Measurements from ENCODE around the gene MUC20.
"Not testable (repeated sequence)": the region's sequence is repeated elsewhere in the genome, so short reads cannot be mapped to it uniquely, and the experiment has no call there.

The MUC20 gene

DNA sequence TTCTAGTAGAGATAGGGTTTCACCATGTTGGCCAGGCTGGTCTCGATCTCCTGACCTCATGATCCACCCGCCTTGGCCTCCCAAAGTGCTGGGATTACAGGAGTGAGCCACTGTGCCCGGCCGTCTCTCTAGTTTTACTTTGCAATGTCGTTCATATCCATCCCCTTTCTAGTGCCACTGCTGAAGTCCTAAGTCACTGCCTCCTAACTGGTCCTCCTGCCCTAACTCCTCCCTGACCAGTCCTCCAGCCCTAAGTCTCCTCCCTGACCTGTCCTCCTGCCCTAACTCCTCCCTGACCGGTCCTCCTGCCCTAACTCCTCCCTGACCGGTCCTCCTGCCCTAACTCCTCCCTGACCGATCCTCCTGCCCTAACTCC, 8.3 kb upstream of the MUC20 start:
- H3K27me3 Mint-ChIP-seq (ENCODE audit: low read depth); H3K27ac Mint-ChIP-seq; DNase-seq (ENCODE audit: low spot score); H3K9me3 Mint-ChIP-seq; H3K4me3 Mint-ChIP-seq; H3K4me1 Mint-ChIP-seq (ENCODE audit: low read depth): not testable (repeated sequence)
- peaks cover 36% of the 10 kb centered on the region for H3K36me3 Mint-ChIP-seq (ENCODE audit: low read depth)

- not testable (repeated sequence) for DNase-seq (ENCODE audit: low spot score); H3K4me3 Mint-ChIP-seq; H3K27me3 Mint-ChIP-seq (ENCODE audit: low read depth); H3K27ac Mint-ChIP-seq; H3K4me1 Mint-ChIP-seq (ENCODE audit: low read depth); H3K9me3 Mint-ChIP-seq
- peaks cover 36% of the 10 kb centered on the region for H3K36me3 Mint-ChIP-seq (ENCODE audit: low read depth)
Observed at GRCh38 chr3:195713150-195713549, 7.6 kb upstream of the MUC20 start.

DNA sequence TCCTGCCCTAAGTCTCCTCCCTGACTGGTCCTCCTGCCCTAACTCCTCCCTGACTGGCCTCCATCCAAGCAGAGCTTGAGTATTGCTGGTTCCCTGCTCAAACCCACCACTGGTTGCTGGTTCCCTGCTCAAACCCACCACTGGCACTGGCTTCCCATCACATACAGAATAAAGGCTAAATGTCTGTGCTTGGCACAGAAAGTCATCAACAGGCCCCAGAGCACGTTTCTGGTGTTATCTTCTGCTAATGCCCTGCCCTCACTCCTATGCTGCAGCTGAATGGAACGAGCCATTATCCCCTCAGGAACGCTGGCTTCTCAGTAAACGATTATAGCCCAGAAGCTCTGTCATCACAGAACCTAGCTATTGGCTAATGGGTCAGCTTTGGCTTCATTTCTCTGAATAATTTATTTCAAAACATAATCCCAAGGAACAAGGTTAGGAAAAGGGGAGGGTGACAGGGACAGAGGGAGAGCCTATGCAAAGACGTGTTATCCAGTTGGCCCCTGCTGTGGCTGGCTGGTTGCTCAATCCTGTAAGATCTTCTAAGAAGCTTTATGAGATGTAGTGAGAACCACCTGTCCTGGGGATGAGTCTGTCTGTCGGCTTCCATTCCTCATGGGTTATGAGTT, 6.3 kb upstream of the MUC20 start:
- Mint-ChIP-seq H3K36me3 (ENCODE audit: low read depth) (peaks cover 30% of the 10 kb centered on the region), H3K9me3 (no peaks in the 10 kb centered on the region), H3K27ac (no peak overlapping the region), H3K27me3 (ENCODE audit: low read depth) (no peaks in the 10 kb centered on the region), H3K4me1 (ENCODE audit: low read depth) (peaks cover 3% of the 10 kb centered on the region), H3K4me3 (no peak overlapping the region)
- DNase-seq (ENCODE audit: low spot score) = no peak

- H3K9me3 Mint-ChIP-seq = no peaks in the 10 kb centered on the region
- peaks cover 3% of the 10 kb centered on the region for H3K4me1 Mint-ChIP-seq (ENCODE audit: low read depth)
- H3K4me3 Mint-ChIP-seq = no peak overlapping the region
- H3K27me3 Mint-ChIP-seq (ENCODE audit: low read depth) = no peaks in the 10 kb centered on the region
- H3K36me3 Mint-ChIP-seq (ENCODE audit: low read depth) = peaks cover 25% of the 10 kb centered on the region
- DNase-seq (ENCODE audit: low spot score) = no peak
- H3K27ac Mint-ChIP-seq = no peak overlapping the region
Observed at GRCh38 chr3:195715134-195715533, 5.6 kb upstream of the MUC20 start.

- Mint-ChIP-seq H3K9me3 (no peaks in the 10 kb centered on the region), H3K27me3 (ENCODE audit: low read depth) (no peaks in the 10 kb centered on the region), H3K4me1 (ENCODE audit: low read depth) (peaks cover 3% of the 10 kb centered on the region), H3K36me3 (ENCODE audit: low read depth) (peaks cover 21% of the 10 kb centered on the region), H3K4me3 (no peak overlapping the region), H3K27ac (no peak overlapping the region)
- peak; percentile 44 for DNase-seq (ENCODE audit: low spot score)
Observed at GRCh38 chr3:195715583-195716266, 5.1 kb upstream of the MUC20 start.

DNA sequence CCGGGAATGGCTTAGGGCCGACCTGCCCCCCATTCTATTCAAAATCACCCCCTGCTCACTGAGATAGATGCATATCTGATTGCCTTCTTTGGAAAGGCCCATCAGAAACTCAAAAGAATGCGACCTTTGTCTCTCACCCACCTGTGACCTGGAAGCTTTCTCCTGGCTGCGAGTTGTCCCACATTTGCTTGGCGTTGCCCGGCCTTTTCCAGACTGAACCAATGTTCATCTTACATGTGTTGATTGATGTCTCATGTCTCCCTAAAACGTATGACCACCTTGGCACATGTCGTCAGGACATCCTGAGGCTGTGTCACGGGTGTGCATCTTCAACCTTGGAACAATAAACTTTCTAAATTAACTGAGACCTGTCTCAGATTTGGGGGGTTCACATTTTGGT, 3.4 kb upstream of the MUC20 start:
- no peaks in the 10 kb centered on the region for H3K9me3 Mint-ChIP-seq
- H3K27ac Mint-ChIP-seq = no peak overlapping the region
- H3K4me1 Mint-ChIP-seq (ENCODE audit: low read depth) = peaks cover 3% of the 10 kb centered on the region
- no peak overlapping the region for H3K4me3 Mint-ChIP-seq
- H3K27me3 Mint-ChIP-seq (ENCODE audit: low read depth) = no peaks in the 10 kb centered on the region
- no peak for DNase-seq (ENCODE audit: low spot score)
- H3K36me3 Mint-ChIP-seq (ENCODE audit: low read depth) = peaks cover 15% of the 10 kb centered on the region

- H3K4me1 Mint-ChIP-seq (ENCODE audit: low read depth) = peaks cover 3% of the 10 kb centered on the region
- no peaks in the 10 kb centered on the region for H3K9me3 Mint-ChIP-seq
- no peak for DNase-seq (ENCODE audit: low spot score)
- no peak overlapping the region for H3K4me3 Mint-ChIP-seq
- no peak overlapping the region for H3K27ac Mint-ChIP-seq
- no peaks in the 10 kb centered on the region for H3K27me3 Mint-ChIP-seq (ENCODE audit: low read depth)
- peaks cover 15% of the 10 kb centered on the region for H3K36me3 Mint-ChIP-seq (ENCODE audit: low read depth)
Observed at GRCh38 chr3:195717852-195718476, 2.8 kb upstream of the MUC20 start.

DNA sequence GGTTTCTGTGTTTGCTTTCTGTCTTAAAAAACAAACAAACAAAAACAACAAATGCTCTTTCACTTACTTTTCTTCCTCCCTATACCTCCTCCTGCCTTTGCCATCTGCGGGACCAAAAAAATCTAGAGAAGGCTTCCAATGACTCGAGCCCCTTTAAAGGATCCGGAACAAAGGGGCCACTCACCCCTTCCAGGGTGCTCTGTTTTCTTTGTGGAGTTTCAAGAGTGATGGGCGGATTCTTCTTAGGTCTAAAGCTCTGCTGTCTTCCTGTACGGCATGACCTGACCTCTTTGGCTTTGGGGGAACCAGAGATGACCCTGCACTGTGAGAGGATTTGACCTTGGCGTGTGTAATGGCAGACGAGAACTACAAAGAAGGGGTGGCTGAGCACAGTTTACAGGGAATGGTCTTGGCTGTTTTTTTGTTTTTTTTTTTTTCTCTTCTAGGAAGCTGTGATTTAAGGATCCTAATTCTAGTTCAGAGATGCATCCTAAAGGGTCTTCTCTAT, 2.2 kb upstream of the MUC20 start:
- H3K4me1 Mint-ChIP-seq (ENCODE audit: low read depth) = peaks cover 3% of the 10 kb centered on the region

GRCh38 chr3:195719514-195720254, 1.1 kb upstream of the MUC20 start:
- H3K27ac Mint-ChIP-seq; H3K27me3 Mint-ChIP-seq (ENCODE audit: low read depth); H3K4me1 Mint-ChIP-seq (ENCODE audit: low read depth); H3K4me3 Mint-ChIP-seq; H3K9me3 Mint-ChIP-seq; DNase-seq (ENCODE audit: low spot score); H3K36me3 Mint-ChIP-seq (ENCODE audit: low read depth): not testable (repeated sequence)

More for the DNA sequence above, 2.2 kb upstream of the MUC20 start:
- Mint-ChIP-seq H3K27me3 (ENCODE audit: low read depth) (no peaks in the 10 kb centered on the region), H3K4me3 (no peak overlapping the region), H3K36me3 (ENCODE audit: low read depth) (peaks cover 15% of the 10 kb centered on the region), H3K27ac (no peak overlapping the region), H3K9me3 (no peaks in the 10 kb centered on the region)
- no peak for DNase-seq (ENCODE audit: low spot score)

GRCh38 chr3:195722139-195722995, 1.6 kb downstream of the MUC20 start:
- not testable (repeated sequence) for H3K4me3 Mint-ChIP-seq; DNase-seq (ENCODE audit: low spot score); H3K27ac Mint-ChIP-seq; H3K9me3 Mint-ChIP-seq; H3K27me3 Mint-ChIP-seq (ENCODE audit: low read depth); H3K36me3 Mint-ChIP-seq (ENCODE audit: low read depth); H3K4me1 Mint-ChIP-seq (ENCODE audit: low read depth)

DNA sequence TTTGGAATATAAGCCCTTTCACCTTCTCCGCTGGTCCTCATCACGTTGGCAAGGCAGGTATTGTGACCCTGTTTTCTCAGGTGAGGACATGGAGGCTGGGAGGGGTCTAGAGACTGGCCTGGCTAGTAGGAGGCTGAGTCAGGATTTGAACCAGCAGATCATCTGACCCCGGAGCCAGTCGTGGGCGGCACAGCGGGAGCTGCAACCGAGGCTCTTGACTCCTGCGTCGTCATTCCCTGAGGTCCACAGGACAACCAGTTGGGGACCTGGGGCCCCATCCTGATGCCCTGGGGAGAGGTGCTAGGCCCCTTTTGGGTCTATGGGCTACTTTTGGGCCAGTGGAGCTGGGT, 2.2 kb downstream of the MUC20 start:
- not testable (repeated sequence) for H3K36me3 Mint-ChIP-seq (ENCODE audit: low read depth); H3K4me1 Mint-ChIP-seq (ENCODE audit: low read depth); DNase-seq (ENCODE audit: low spot score); H3K4me3 Mint-ChIP-seq; H3K27ac Mint-ChIP-seq; H3K27me3 Mint-ChIP-seq (ENCODE audit: low read depth); H3K9me3 Mint-ChIP-seq

DNA sequence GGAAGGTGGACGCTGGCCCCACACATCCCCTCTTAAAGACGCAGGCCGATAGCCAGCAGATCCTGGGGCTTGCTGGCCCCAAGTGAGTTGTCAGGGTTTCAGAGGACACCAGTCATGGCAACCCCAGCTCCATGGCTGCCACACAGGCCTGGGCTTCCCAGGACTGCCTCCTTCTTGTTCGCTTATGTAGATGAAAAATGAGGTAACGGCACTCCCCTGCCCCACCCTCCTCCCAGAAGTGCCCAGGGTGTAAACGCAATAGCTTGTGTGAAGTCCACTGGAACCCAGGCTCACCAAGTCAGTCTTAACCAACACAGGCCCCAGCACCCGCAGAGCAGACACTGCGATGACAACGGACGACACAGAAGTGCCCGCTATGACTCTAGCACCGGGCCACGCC, 3.6 kb downstream of the MUC20 start:
- H3K27me3 Mint-ChIP-seq (ENCODE audit: low read depth); H3K27ac Mint-ChIP-seq; H3K9me3 Mint-ChIP-seq; H3K36me3 Mint-ChIP-seq (ENCODE audit: low read depth); DNase-seq (ENCODE audit: low spot score); H3K4me1 Mint-ChIP-seq (ENCODE audit: low read depth); H3K4me3 Mint-ChIP-seq: not testable (repeated sequence)

GRCh38 chr3:195725916-195726740, 5.3 kb downstream of the MUC20 start:
- not testable (repeated sequence) for H3K27ac Mint-ChIP-seq; H3K9me3 Mint-ChIP-seq; H3K36me3 Mint-ChIP-seq (ENCODE audit: low read depth); H3K4me1 Mint-ChIP-seq (ENCODE audit: low read depth); DNase-seq (ENCODE audit: low spot score); H3K27me3 Mint-ChIP-seq (ENCODE audit: low read depth); H3K4me3 Mint-ChIP-seq
